NCI-H2029 treated with DMSO at 0.1 percent for 48 hours (cell line): Measurements from ENCODE around the gene PPM1L.
"Not testable (repeated sequence)": the region's sequence is repeated elsewhere in the genome, so short reads cannot be mapped to it uniquely, and the experiment has no call there.

Source experiments
- DNase-seq: peaks from one replicate; lab custom pipeline; 2025; lab: John Stamatoyannopoulos, UW

PPM1L gene

GRCh38 chr3:160935413-160936095, 179.5 kb downstream of the PPM1L start:
- DNase-seq: no peak

- no peak for DNase-seq
Observed at GRCh38 chr3:160941885-160942494, 186.0 kb downstream of the PPM1L start.

GRCh38 chr3:160943996-160944395, 188.0 kb downstream of the PPM1L start:
- no peak for DNase-seq

GRCh38 chr3:160945336-160945735, 189.3 kb downstream of the PPM1L start:
- DNase-seq: no peak

GRCh38 chr3:160948273-160948672, 192.2 kb downstream of the PPM1L start:
- no peak for DNase-seq

- DNase-seq: no peak
Observed at GRCh38 chr3:160949460-160949859, 193.4 kb downstream of the PPM1L start.

GRCh38 chr3:160950542-160950941, 194.5 kb downstream of the PPM1L start:
- DNase-seq: no peak

GRCh38 chr3:160950954-160951353, 194.9 kb downstream of the PPM1L start:
- DNase-seq: no peak

GRCh38 chr3:160951642-160952487, 195.8 kb downstream of the PPM1L start:
- DNase-seq: no peak

GRCh38 chr3:160953686-160954085, 197.7 kb downstream of the PPM1L start:
- no peak for DNase-seq

GRCh38 chr3:160956785-160957184, 200.8 kb downstream of the PPM1L start:
- no peak for DNase-seq

GRCh38 chr3:160960568-160960967, 204.5 kb downstream of the PPM1L start:
- no peak for DNase-seq

- DNase-seq: no peak
Observed at GRCh38 chr3:160963949-160964348, 207.9 kb downstream of the PPM1L start.

- DNase-seq: no peak
Observed at GRCh38 chr3:160968761-160969160, 212.7 kb downstream of the PPM1L start.

- no peak for DNase-seq
Observed at GRCh38 chr3:160973067-160973809, 217.2 kb downstream of the PPM1L start.

GRCh38 chr3:160977773-160978172, 221.7 kb downstream of the PPM1L start:
- no peak for DNase-seq

- DNase-seq: no peak
Observed at GRCh38 chr3:160980740-160981139, 224.7 kb downstream of the PPM1L start.

GRCh38 chr3:160981217-160981938, 225.3 kb downstream of the PPM1L start:
- no peak for DNase-seq

- no peak for DNase-seq
Observed at GRCh38 chr3:160982491-160982890, 226.5 kb downstream of the PPM1L start.

- DNase-seq: not testable (repeated sequence)
Observed at GRCh38 chr3:160983900-160984299, 227.9 kb downstream of the PPM1L start.

- DNase-seq: no peak
Observed at GRCh38 chr3:160986069-160986468, 230.0 kb downstream of the PPM1L start.
